A673 (cell line): Measurements from ENCODE around the gene NXNL1. TPM values are rescaled to one million over a fixed set of nuclear protein-coding genes. Genes with fewer than 3 reads are reported as not detected.

Source experiments
- BruUV-seq: library from RNA; stranded (reverse); fragments of 400-500 nt; replicated peaks from 2 replicates; lab custom pipeline; 2021; lab: Mats Ljungman, UMichigan
- CTCF ChIA-PET: fragments of 300-600 bp; sonication (Branson Sonifier 250); formaldehyde crosslinking; loops from one replicate; lab custom pipeline; 2022; ENCODE audit warnings: antibody characterized with exemption; lab: Charles Lee
- POLR2A ChIA-PET: fragments of 300-600 bp; sonication (Branson Sonifier 250); formaldehyde crosslinking; loops from one replicate; lab custom pipeline; 2022; ENCODE audit warnings: antibody characterized with exemption; ENCODE audit not compliant: low non-redundant PET; lab: Charles Lee
- DNase-seq: peaks from one replicate; pipeline ENCODE4 v3.0.0-alpha.2; 2015; ENCODE audit warnings: low spot score
- H3K27ac ChIP-seq: fragments of 200-600 bp; sonication (generic); 2 replicates; pipeline ENCODE4 v1.5.1; 2016; ENCODE audit warnings: mixed run types, low read depth, mild to moderate bottlenecking, mixed read lengths, antibody characterized with exemption, low read length; ENCODE audit not compliant: poor library complexity, severe bottlenecking
- H3K27me3 ChIP-seq: fragments of 200-600 bp; sonication (generic); replicated peaks from 2 replicates; pipeline ENCODE4 v1.6.1; 2017; ENCODE audit warnings: mixed run types, low read depth, mild to moderate bottlenecking, mixed read lengths, antibody characterized with exemption, low read length; ENCODE audit not compliant: insufficient read depth, poor library complexity
- H3K36me3 ChIP-seq: fragments of 200-600 bp; sonication (generic); 2 replicates; pipeline ENCODE4 v1.6.1; 2016; ENCODE audit warnings: mixed run types, mild to moderate bottlenecking, mixed read lengths, antibody characterized with exemption, low read length; ENCODE audit not compliant: insufficient read depth, poor library complexity, severe bottlenecking
- H3K4me1 ChIP-seq: fragments of 200-600 bp; sonication (generic); 2 replicates; pipeline ENCODE4 v1.6.1; 2017; ENCODE audit warnings: mixed run types, mild to moderate bottlenecking, mixed read lengths, antibody characterized with exemption, low read length; ENCODE audit not compliant: insufficient read depth, poor library complexity, severe bottlenecking
- H3K4me3 ChIP-seq: fragments of 200-600 bp; sonication (generic); 2 replicates; pipeline ENCODE4 v1.5.1; 2016; ENCODE audit warnings: low read depth, mixed run types, mild to moderate bottlenecking, mixed read lengths, low read length; ENCODE audit not compliant: poor library complexity, severe bottlenecking
- H3K9me3 ChIP-seq: fragments of 200-600 bp; sonication (generic); 2 replicates; pipeline ENCODE4 v1.6.1; 2016; ENCODE audit warnings: mixed run types, low read depth, mild to moderate bottlenecking, mixed read lengths, antibody characterized with exemption, low read length; ENCODE audit not compliant: poor library complexity, severe bottlenecking
- CTCF ChIP-seq: fragments of 300-800, 200-600 bp; sonication (generic); conservative IDR thresholded peaks from 2 replicates; pipeline ENCODE4 v1.5.1; 2017; ENCODE audit warnings: low read depth, mild to moderate bottlenecking, antibody characterized with exemption, low read length, moderate library complexity, mixed read lengths
- EZH2 ChIP-seq: fragments of 200-600 bp; sonication (generic); IDR thresholded peaks from 2 replicates; pipeline ENCODE4 v1.6.1; 2017; ENCODE audit warnings: borderline replicate concordance, low read depth, mild to moderate bottlenecking, mixed read lengths, antibody characterized with exemption, low read length; ENCODE audit not compliant: poor library complexity, severe bottlenecking
- intact Hi-C: fragments of 100-400 bp; cut with micrococcal nuclease; formaldehyde crosslinking; loops from one replicate; pipeline ENCODE4 v1.10.0; 2022; ENCODE audit not compliant: unreplicated experiment
- total RNA-seq: library from RNA; stranded (reverse); gene quantifications from 2 replicates; pipeline ENCODE4 v1.2.3, GENCODE V29; 2021

Gene NXNL1
- total RNA-seq, 1 experiment from 2014 or later, result not detected

GRCh38 chr19:17441241-17442021, 19.3 kb downstream of the NXNL1 start:
- H3K27ac ChIP-seq, result no peak overlapping the region
- H3K27me3 ChIP-seq, result peaks cover 1% of the 10 kb centered on the region
- ChIA-PET CTCF (interaction anchor here (0.5 to 1.0 kb wide), 9 partner anchors 17 to 436 kb away, joined by 3 to 7 read pairs (median 5); partner anchors contain the start of gene RPL18A), POLR2A (interaction anchor here (0.7 kb wide), 1 partner anchor 93 kb away, joined by 6 read pairs; no protein-coding TSS in a partner anchor)
- H3K4me3 ChIP-seq, result no peak overlapping the region
- H3K4me1 ChIP-seq, result no peaks in the 10 kb centered on the region
- TF ChIP-seq EZH2 (no peak), CTCF (peak; percentile 61)
- BruUV-seq, result no TSS peak
- intact Hi-C loops, result loop anchor here (5.0 kb wide), 1 partner anchor 416 kb away; the partner anchor contains the start of gene RPL18A
- no peaks in the 10 kb centered on the region for H3K9me3 ChIP-seq
- peak; percentile 51 for DNase-seq
- H3K36me3 ChIP-seq, result no peaks in the 10 kb centered on the region

GRCh38 chr19:17436874-17437267, 23.9 kb downstream of the NXNL1 start:
- no peak for DNase-seq
- Histone ChIP-seq H3K27ac (no peak overlapping the region), H3K27me3 (no peaks in the 10 kb centered on the region), H3K4me3 (no peak overlapping the region), H3K9me3 (no peaks in the 10 kb centered on the region), H3K4me1 (no peaks in the 10 kb centered on the region), H3K36me3 (no peaks in the 10 kb centered on the region)
- POLR2A ChIA-PET, result no interaction called here
- BruUV-seq, result no TSS peak
- TF ChIP-seq EZH2, result no peak
- no peak for TF ChIP-seq CTCF
- CTCF ChIA-PET, result no interaction called here
- intact Hi-C loops, result no loop called here

- Histone ChIP-seq H3K36me3 (no peaks in the 10 kb centered on the region), H3K9me3 (no peaks in the 10 kb centered on the region), H3K27ac (no peak overlapping the region), H3K4me1 (no peaks in the 10 kb centered on the region), H3K4me3 (no peak overlapping the region), H3K27me3 (no peaks in the 10 kb centered on the region)
- TF ChIP-seq EZH2 (no peak), CTCF (no peak)
- intact Hi-C loops, result no loop called here
- no peak for DNase-seq
- POLR2A ChIA-PET, result no interaction called here
- CTCF ChIA-PET, result no interaction called here
- no TSS peak for BruUV-seq
Measured at GRCh38 chr19:17436094-17436873, 24.4 kb downstream of the NXNL1 start.
